Body of pancreas (tissue), 4 donors: ENCODE data around the gene ALDH1A3.

Experiments used
- CTCF ChIP-seq, 7 experiments: fragments of 450-650 bp in 4 of 7; fragments of 200-600 bp in 3 of 7; sonication (generic) in 3 of 7; IDR thresholded peaks; one replicate each; pipeline ENCODE4 v1.5.1; 2016 to 2019; ENCODE audit warnings: antibody characterized with exemption in 7 of 7
- POLR2A ChIP-seq, 3 donors: fragments of 450-650 bp; IDR thresholded peaks; one replicate each; pipeline ENCODE4 v1.6.1; 2016; ENCODE audit warnings: antibody characterized with exemption in 3 of 3, mild to moderate bottlenecking in 2 of 3

GRCh38 chr15:100926258-100926657 lies 46.6 kb downstream of the ALDH1A3 start:
- TF ChIP-seq CTCF (IDR thresholded peaks at IDR 0.05) (no peak), POLR2A (IDR thresholded peaks at IDR 0.05) (no peak)
